Measurements from ENCODE around the gene B3GNT5. TPM values are rescaled to one million over a fixed set of nuclear protein-coding genes. Genes with fewer than 3 reads are reported as not detected.

Gene B3GNT5
- total and polyA plus RNA-seq, 10 of the 15 experiments (the other 5 are each of a cell fraction or from before 2014, with no cell fraction given), result 0.24 to 1.1 (median 0.48) TPM

- TF ChIP-seq NR2C2 (IDR thresholded peaks at IDR 0.05; ENCODE audit: borderline replicate concordance, control insufficient read depth, insufficient read length, low read depth) (no peak), IKZF2 (IDR thresholded peaks at IDR 0.05) (no peak), ETV6 (conservative IDR thresholded peaks at IDR 0.05 in 1 of 2, IDR thresholded peaks at IDR 0.05 in 1 of 2; ENCODE audit: borderline replicate concordance in 1 of 2, low read depth in 1 of 2) (no peak), RFX5 (IDR thresholded peaks at IDR 0.05; ENCODE audit: low read depth, low read length) (no peak), EZH2 (IDR thresholded peaks at IDR 0.05; ENCODE audit: borderline replicate concordance, control insufficient read depth, low read depth, low read length) (no peak), TCF7 (IDR thresholded peaks at IDR 0.05; ENCODE audit: borderline replicate concordance) (no peak), E2F4 (IDR thresholded peaks at IDR 0.05; ENCODE audit: low read depth, low read length) (no peak), CHD2 (IDR thresholded peaks at IDR 0.05; ENCODE audit: borderline replicate concordance, low read depth, low read length) (no peak), PAX5 (IDR thresholded peaks at IDR 0.05; ENCODE audit: borderline replicate concordance, low read depth, low read length) (no peak)
- ATAC-seq, result no peak
- Histone ChIP-seq H3K36me3 (ENCODE audit: control insufficient read depth in 2 of 2, insufficient read depth in 2 of 2, low read length in 1 of 2) (no peaks in the 10 kb centered on the region), H3K27ac (ENCODE audit: control insufficient read depth, insufficient read depth) (no peak overlapping the region), H4K20me1 (ENCODE audit: control insufficient read depth, insufficient read depth) (0 out of 2 replicates have a peak, but pooled peaks cover 2% of the 10 kb centered on the region), H2AFZ (ENCODE audit: control insufficient read depth, low read depth, low read length) (no peak overlapping the region), H3K79me2 (ENCODE audit: control insufficient read depth, insufficient read depth, low read length) (no peaks in the 10 kb centered on the region), H3K4me3 (no peak overlapping the region), H3K27me3 (replicated peaks in 1 of 2; ENCODE audit: control insufficient read depth in 2 of 2, insufficient read depth in 2 of 2, low read length in 1 of 2) (peaks cover 9 to 24% of the 10 kb centered on the region in 2 experiments), H3K9ac (ENCODE audit: control insufficient read depth, insufficient read depth, low read length) (no peak overlapping the region), H3K9me3 (replicated peaks; ENCODE audit: control insufficient read depth, insufficient read depth, low read length) (no peaks in the 10 kb centered on the region), H3K4me1 (ENCODE audit: control insufficient read depth, insufficient read depth, low read length) (no peaks in the 10 kb centered on the region), H3K4me2 (ENCODE audit: control insufficient read depth, insufficient read depth) (no peak overlapping the region)
- CTCF ChIA-PET, result interaction anchor here (4.3 kb wide), 1 partner anchor 126 kb away, joined by 19 read pairs; no protein-coding TSS in a partner anchor
- RAD21 ChIA-PET (ENCODE audit: unreplicated experiment), result interaction anchor here (1.0 kb wide), 1 partner anchor 127 kb away, joined by 3 read pairs; no protein-coding TSS in a partner anchor
- POLR2A ChIA-PET, result interaction anchor here (0.6 to 0.7 kb wide), 2 partner anchors 10 to 125 kb away, joined by 3 to 9 read pairs; no protein-coding TSS in a partner anchor
- in situ Hi-C loops (cut with MboI) (no loop called here), intact Hi-C loops (cut with micrococcal nuclease; ENCODE audit: unreplicated experiment) (no loop called here)
- FAIRE-seq, result no peak
- no TSS peak for BruUV-seq (replicated peaks)
- 83% methylated on average over 4 of the region's 4 CpGs for WGBS (ENCODE audit: insufficient coverage, insufficient replicate concordance, low lambda C conversion rate, missing lambda C conversion rate)
- DNase-seq (ENCODE audit: low read depth, low spot score), result no peak
- SMC1A ChIA-PET (ENCODE audit: uncharacterized antibody, unreplicated experiment), result interaction anchor here (0.7 to 2.6 kb wide), 2 partner anchors 29 to 115 kb away, joined by 3 to 10 read pairs; no protein-coding TSS in a partner anchor
These were observed 2.3 kb downstream of the B3GNT5 start for GRCh38 chr3:183255348-183255730.
